Fibroblast of skin of right biceps (primary cell): ENCODE data around the gene GRPEL1.
"Not testable (repeated sequence)": the region's sequence is repeated elsewhere in the genome, so short reads cannot be mapped to it uniquely, and the experiment has no call there.

ENCODE experiments used
- DNase-seq: peaks from one replicate; pipeline ENCODE4 v3.0.0-alpha.2; 2013

Gene GRPEL1

GRCh38 chr4:7067452-7068278 lies at the start of gene GRPEL1:
Gene GRPEL1, minus strand, starts transcription at chr4:7068064. Its CDS starts 32 bp downstream, at chr4:7068032.
- peak; percentile 100 for DNase-seq

DNA sequence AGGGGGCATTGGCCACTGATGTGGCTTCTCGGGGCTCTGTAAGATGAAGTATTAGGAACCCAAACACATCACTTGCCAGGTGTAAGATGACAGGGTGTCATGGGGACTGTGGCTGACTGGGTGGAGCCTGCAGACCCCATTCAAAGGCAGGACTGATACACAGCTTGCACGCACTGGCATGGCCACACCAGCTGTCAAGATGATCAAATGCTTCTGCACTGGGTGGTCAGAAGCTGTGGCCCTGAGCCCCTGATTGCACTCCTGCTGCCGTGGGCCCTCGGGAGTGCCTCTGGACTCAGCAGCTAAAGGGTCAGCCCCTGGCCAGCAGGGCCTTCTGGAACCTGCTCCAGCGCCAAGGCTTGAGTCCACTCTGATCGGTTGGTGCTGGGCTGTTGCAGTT lies 48.8 kb upstream of the GRPEL1 start:
- no peak for DNase-seq

- no peak for DNase-seq
Observed at GRCh38 chr4:7115557-7116340, 47.9 kb upstream of the GRPEL1 start.

DNA sequence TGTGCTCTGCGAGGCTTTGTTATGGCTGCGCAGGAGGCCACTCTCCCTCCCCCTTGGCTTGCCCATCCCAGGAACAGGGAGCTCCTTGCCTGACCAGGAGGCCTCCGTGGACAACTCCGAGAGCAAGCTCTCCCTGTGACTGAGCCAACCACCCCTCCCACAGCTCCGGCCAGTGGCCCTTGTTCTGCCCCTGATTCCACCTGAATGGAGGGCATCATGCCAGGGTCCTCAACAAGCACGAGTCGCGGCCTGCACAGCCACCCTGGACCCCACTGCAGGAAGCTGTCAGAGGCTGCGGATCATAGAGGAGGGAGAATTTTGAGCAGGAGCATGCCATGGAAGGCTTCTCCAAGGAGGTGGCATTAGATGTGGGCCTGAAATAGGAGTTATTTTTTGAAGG lies 44.8 kb upstream of the GRPEL1 start:
- DNase-seq = no peak

- no peak for DNase-seq
Observed at GRCh38 chr4:7111441-7111840, 43.6 kb upstream of the GRPEL1 start.

- no peak for DNase-seq
Observed at GRCh38 chr4:7110546-7110945, 42.7 kb upstream of the GRPEL1 start.

GRCh38 chr4:7109169-7109568 lies 41.3 kb upstream of the GRPEL1 start:
- no peak for DNase-seq

DNA sequence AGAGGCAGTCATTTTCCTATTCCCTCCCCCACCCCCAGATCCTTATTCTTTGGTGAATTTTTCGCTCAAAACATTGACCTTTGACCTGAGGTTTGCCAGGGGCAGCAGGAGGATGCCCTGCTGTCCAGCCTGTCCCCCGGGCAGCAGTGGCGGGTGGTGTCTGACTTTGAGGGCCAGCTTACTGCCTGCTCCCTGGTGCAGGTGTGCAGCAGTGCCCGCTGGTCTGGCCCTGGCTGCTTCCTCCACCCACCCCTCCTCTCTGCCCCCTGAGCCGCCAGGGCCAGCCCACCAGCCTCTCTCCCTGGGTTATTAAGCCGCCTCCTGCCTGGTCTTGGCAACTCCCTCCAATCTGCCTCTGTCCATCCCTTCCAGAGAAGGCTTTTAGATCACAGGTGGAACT lies 40.8 kb upstream of the GRPEL1 start:
- no peak for DNase-seq

- DNase-seq = no peak
Observed at GRCh38 chr4:7108046-7108625, 40.3 kb upstream of the GRPEL1 start.

DNA sequence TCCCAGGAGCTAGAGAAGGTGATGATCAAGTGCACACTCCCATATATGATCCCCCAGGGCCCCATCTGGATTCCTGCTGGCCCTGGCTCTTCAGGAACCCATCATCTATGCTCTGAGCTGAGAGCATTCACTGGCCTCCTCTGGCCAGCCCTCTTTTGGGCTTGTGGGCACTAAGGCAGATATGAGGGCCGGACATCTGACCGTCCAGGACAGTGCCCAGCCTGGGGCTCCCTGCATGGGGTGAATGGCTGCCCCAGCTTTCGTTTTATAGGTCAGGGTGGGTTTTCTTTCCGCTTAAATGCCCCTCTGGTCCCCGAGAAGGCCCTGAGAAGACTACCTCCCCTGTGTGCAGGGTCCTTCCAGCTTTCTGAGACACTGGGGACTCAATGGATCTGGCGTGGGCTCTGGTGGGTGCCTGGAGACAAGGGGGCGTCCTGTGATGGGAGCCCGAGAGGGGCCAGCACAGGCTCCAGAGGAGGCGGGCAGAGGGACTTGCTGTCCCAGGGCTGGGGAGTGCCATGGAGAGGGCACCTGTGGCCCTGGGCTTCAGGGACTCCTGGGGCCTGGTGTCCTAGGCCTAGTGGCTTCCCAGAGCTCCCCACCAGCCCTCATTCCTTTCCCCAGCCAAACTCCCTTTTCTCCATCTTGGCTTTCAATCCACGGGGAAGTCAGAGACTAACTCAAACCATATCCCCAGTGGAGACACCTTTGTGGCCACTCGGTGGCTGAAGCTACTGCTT lies 39.5 kb upstream of the GRPEL1 start:
- DNase-seq = no peak

DNA sequence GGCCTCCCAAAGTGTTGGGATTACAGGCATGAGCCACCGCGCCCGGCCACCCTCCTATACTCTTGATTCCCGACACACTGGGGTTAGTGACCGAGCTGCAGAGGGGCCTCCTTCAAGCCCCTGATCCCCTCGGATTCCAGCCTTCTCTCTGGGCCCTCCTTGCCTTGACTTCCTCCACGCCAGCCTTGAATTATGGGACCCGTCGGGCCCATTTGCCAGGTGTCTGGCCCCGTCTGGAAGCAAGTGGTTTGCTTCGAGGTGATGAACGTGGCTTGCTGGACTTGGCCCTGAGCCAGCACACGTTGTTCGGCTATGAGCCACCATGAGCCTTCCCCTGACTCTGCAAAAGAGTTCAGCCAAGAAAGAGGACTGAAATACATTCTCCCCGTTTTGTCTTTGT lies 37.4 kb upstream of the GRPEL1 start:
- DNase-seq = peak; percentile 22

DNA sequence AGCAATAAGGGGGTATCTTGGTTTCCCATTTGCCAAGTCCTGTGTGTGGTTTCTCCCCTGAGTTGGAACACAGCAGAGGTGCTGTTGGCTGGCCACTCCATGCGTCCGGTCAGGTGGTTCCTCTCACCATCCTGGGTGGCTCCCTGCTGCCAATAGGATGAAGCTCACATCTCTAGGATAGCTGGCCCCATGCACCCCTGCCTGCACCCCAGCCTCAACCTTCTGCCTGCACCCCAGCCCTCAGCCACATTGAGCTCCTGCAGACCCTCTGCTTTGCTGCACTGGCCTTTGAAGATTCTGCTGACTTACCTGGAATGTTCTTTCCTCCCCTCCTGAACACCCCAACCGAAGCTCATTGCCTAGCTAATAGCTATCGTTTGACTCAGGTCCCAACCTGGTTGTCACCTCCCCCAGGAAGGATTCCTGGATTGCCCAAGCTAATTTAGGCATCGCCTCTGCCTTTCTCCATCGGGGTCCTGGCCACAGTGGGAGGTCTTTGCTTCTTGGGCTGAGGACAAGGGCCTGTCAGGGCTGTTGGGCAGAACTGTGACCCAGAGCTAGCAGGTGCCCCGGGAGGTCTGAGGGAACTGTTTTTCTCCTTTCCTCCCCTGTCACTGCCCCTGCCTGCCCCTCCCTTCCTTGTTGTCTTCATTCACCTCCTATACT lies 36.6 kb upstream of the GRPEL1 start:
- DNase-seq = no peak

- DNase-seq = no peak
Observed at GRCh38 chr4:7103607-7104365, 35.9 kb upstream of the GRPEL1 start.

DNA sequence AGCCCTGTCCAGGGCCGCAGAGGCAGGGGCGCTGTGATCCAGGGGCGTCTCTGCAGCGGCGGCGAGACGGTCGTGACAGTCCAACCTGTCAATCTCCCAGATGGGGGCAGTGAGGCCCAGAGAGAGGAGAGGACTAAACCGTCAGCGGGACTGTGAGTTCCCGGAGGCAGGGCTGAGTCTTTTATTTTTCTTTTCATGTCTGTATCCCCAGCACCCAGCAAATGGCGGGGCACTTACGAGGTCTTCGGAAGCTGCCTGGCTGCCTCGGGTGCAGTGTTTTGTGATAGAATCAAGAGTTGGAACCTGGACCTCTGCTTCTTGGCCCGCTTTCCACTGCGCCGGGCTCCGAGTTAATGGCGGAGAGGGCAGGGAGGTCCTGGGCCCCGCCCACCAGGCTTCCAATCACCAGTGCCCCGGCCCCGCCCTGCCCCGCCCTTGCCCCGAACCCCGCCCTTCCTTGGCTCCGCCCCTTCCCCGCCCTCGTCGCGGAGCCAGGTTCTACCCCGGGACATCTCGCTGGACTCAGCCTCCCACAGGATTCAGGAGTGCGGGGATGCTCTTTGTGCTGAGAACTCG lies 35.3 kb upstream of the GRPEL1 start:
- DNase-seq = peak; percentile 73

- not testable (repeated sequence) for DNase-seq
Observed at GRCh38 chr4:7102516-7102909, 34.6 kb upstream of the GRPEL1 start.

GRCh38 chr4:7101692-7102515 lies 34.0 kb upstream of the GRPEL1 start:
- peak; percentile 59 for DNase-seq

DNA sequence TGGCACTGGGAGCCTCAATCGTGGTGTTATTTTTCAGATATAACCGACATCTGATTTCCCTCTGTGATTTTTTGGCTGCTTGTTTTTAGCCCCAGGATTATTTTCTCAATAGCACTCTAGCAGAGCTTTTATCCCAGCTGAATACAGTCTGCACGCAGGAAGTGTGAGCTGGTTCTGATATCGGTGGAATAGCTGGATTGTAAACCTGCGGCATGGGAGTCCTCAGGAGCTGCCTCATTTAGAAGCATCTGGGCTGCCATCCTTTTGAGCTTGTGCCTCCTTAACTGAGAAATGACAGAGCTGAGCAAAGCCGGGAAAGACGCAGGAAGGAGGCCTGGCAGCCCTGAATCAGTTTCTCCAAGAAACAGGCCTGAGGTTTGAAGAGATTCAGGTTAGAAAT lies 28.4 kb upstream of the GRPEL1 start:
- DNase-seq = no peak

DNA sequence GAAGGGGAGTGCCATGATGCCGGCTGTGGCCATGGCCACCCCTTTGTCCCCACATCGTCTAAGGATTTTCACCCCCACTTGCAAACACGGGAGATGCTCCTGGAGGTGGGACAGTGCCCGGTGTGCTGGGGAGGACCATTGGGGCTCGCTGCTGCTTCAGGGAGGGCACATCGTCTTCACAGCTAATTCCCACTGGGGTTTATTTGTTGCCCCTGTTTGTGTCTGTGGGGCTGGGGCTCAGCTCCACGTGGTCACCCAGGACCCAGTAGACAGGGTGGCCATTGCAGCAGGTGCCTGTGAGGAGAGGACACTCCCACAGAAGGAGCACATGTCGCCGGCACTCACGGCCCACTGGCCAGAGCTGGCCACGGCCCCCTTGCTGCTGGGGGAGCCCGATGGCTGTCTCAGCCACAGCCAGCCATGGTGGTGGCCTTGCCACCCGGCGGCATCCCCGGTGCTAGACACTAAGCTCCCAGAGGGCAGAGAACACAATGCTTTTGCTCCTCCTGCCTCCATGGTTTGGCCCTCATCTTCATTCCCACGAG lies 27.8 kb upstream of the GRPEL1 start:
- DNase-seq = no peak

DNA sequence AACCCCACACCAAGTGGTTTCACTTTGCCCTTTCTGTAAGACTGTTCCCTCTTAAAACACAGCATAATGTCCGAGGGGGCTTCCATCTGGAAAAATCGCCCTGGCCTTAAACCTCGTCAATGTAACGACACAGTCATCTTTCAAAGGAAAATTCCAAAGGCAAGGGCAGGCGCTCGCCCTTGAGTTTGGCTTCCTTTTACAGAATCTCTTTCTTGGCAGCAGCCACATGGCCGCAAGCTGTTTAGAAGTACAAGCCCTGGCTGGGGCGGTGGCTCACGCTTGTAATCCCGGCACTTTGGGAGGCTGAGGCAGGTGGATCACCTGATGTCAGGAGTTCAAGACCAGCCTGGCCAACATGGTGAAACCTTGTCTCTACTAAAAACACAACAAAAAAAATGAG lies 27.1 kb upstream of the GRPEL1 start:
- no peak for DNase-seq

- no peak for DNase-seq
Observed at GRCh38 chr4:7092026-7092425, 24.2 kb upstream of the GRPEL1 start.
